GM19438 (cell line): ENCODE results near the gene PTPRR.

Experiments
- ATAC-seq: cut with Tn5 transposase; IDR thresholded peaks from one replicate; pipeline ENCODE4 v1.9.1; 2021; ENCODE audit warnings: low read depth; ENCODE audit not compliant: unreplicated experiment

The PTPRR gene

DNA sequence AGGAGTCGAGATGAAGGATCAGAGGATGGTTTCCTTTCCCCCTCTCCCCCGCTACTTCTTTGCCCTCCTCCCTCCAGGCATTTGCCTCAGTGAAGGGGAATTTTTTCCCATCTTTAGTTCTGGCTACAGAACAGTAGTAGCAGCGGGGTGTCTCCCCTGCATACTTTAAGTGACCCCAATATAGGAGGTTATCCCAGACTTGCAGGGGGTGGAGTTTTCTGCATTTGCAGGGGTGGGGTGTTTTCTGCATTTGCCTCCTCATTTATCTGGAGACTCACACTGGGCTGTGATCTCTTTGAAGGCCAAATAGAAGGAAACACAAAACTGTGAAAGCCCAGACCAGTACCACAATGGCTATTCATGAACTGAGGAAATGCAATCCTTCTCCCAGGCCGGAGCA, 303.1 kb downstream of the PTPRR start:
- no peak for ATAC-seq

- ATAC-seq: no peak
Observed at GRCh38 chr12:70615174-70615866, 305.2 kb downstream of the PTPRR start.

GRCh38 chr12:70609739-70610491, 310.6 kb downstream of the PTPRR start:
- ATAC-seq: no peak

- no peak for ATAC-seq
Observed at GRCh38 chr12:70609203-70609602, 311.3 kb downstream of the PTPRR start.

GRCh38 chr12:70608184-70608583, 312.4 kb downstream of the PTPRR start:
- no peak for ATAC-seq

DNA sequence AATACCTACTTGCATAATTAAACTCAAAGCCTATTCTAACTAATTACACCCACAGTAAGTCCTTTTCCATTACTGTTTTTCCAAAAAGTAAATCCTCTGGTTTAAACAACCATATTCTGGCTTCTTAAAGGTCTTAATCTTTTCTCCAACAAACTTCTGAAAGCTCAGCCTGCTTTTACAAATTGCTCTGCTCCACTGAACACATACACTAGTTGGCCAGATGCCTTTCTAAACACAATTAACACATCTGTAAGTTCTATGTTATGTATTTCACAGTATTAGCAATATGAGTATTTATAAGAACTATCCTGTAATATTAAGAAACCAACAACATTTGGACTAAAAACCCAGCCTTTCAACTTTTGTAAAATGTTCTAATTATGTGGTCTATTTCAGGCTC, 313.4 kb downstream of the PTPRR start:
- no peak for ATAC-seq

- ATAC-seq: no peak
Observed at GRCh38 chr12:70605976-70606375, 314.6 kb downstream of the PTPRR start.

DNA sequence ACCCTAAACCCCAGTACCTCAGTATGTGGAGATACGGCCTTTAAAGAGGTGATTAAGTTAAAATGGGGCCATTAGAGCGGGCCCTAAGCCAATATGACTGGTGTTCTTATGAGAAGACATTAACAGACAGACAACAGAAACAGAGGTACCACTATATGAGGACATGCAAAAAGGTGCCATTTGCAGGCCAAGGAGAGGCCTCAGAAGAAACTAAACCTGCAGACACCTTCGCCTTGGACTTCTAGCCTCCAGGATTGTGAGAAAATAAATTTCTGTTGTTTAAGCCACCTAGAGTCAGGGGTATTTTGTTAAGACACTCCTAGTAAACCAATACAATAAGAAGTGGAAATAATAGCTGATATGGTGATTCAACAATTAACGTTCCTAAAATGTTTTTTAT, 315.9 kb downstream of the PTPRR start:
- ATAC-seq: no peak

DNA sequence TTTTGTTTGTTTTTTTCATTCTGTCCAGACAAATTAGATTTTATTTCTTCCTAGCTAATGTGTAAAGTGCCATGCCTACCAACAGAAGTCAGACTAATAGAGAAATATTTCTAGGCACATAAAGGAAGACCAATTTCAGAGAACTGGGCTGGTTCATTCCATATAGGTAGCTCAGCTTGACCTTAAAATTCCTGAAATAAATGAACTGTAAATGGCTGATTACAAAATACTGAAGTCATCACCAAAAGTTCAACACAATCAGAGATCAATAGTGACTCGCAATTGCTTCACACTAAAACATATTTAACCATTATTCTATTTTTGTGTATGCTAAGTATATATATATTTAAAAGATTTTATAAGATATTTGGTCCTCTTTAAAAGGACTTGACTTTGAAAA, 317.5 kb downstream of the PTPRR start:
- no peak for ATAC-seq

DNA sequence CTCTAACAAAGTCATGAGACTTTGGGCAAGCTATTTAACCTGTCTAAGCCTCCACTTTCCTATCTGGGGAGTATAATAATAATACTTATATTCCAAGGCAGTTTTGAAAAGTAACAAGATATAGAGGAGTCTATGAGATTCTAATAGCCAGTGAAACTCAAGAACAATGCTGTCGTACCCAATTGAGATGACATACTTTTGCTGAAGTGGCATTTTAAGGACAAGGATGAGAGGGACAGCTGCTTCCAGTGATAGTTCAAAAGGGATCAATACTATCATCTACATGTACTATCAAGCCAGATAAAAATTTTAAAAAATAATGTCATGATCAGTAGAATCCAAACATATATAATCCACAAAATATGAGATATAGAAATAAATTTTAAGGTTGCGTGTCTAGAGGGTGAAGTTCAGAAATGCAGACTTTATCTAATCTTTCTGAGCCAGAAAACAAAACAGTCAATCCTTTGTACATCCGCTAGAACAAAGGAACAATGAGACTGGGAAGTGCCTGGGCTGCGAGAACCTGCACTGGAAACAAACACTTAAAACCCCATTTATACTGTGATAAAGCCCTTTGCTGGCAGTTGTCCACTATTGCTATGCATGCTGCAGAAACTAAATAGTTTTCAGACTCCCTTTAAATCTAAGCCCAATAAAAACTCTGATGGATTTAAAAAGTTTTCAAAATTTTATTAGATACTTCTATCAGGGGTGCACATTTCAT, 321.9 kb downstream of the PTPRR start:
- ATAC-seq: no peak

- ATAC-seq: no peak
Observed at GRCh38 chr12:70592664-70593063, 327.9 kb downstream of the PTPRR start.

DNA sequence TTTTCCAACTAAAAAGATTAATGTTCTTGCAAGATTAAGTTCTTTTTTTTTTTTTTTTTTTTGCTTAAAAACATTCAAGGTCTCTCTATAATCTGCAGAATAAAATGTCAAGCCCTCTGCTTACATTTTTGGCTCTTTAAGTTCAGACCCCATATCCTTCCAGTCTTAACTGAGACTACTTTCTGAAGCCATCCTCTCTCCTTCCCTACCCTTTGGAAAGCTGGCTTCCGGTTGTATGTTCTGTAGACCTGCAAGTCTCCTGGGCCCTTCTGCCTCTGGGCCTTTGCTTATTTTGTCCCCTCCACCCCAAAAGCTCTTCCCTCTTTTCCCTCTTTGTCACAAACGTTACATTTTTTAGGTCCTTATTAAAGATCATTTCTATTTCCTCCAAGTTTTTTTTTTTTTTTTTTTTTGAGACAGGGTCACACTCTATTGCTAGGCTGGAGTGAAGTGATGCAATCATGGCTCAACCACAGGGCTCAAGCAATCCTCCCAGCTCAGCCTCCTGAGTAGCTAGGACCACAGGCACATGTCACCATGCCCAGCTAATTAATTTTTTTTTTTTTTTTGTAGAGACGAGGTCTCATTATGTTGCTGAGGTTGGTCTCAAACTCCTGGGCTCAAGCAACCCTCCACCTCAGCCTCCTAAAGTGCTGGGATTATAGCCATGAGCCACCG, 329.9 kb downstream of the PTPRR start:
- ATAC-seq: no peak

GRCh38 chr12:70590051-70590450, 330.5 kb downstream of the PTPRR start:
- peak; percentile 88 for ATAC-seq
